ENCODE measurements around the gene FKBP11. TPM values are rescaled to one million over a fixed set of nuclear protein-coding genes. Genes with fewer than 3 reads are reported as not detected.
"Not testable (repeated sequence)": the region's sequence is repeated elsewhere in the genome, so short reads cannot be mapped to it uniquely, and the experiment has no call there.

The FKBP11 gene
- total RNA-seq, 1 donor from 2014 or later: 14.8 TPM

DNA sequence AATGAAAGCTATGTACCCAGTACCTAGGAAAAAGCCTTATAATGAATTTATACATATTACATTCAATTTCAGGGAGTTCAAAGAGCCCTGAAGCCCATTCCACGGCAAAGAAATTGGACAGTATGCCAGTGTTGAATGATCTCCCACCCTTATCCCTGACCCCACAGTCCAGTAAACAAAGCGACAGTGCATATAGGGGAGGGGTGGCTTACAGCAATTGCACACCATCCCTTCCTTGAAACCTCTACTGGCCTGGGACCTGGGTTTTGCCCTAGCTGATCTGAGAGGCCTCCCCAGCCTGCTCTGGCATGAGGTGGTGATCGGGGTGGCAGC is 42.4 kb downstream of the FKBP11 start:
- TF ChIP-seq, protein P1, sequence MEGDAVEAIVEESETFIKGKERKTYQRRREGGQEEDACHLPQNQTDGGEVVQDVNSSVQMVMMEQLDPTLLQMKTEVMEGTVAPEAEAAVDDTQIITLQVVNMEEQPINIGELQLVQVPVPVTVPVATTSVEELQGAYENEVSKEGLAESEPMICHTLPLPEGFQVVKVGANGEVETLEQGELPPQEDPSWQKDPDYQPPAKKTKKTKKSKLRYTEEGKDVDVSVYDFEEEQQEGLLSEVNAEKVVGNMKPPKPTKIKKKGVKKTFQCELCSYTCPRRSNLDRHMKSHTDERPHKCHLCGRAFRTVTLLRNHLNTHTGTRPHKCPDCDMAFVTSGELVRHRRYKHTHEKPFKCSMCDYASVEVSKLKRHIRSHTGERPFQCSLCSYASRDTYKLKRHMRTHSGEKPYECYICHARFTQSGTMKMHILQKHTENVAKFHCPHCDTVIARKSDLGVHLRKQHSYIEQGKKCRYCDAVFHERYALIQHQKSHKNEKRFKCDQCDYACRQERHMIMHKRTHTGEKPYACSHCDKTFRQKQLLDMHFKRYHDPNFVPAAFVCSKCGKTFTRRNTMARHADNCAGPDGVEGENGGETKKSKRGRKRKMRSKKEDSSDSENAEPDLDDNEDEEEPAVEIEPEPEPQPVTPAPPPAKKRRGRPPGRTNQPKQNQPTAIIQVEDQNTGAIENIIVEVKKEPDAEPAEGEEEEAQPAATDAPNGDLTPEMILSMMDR (IDR thresholded peaks at IDR 0.05; ENCODE audit: insufficient read depth, low read length, poor library complexity, severe bottlenecking): no peak
- no peaks in the 10 kb centered on the region for H3K36me3 ChIP-seq (ENCODE audit: control insufficient read depth, insufficient read depth, low read length)
- H3K4me3 ChIP-seq (ENCODE audit: low read depth, low read length): no peak overlapping the region
- H3K27me3 ChIP-seq (ENCODE audit: control insufficient read depth, insufficient read depth, low read length): no peaks in the 10 kb centered on the region
- DNase-seq (ENCODE audit: low read depth): no peak

DNA sequence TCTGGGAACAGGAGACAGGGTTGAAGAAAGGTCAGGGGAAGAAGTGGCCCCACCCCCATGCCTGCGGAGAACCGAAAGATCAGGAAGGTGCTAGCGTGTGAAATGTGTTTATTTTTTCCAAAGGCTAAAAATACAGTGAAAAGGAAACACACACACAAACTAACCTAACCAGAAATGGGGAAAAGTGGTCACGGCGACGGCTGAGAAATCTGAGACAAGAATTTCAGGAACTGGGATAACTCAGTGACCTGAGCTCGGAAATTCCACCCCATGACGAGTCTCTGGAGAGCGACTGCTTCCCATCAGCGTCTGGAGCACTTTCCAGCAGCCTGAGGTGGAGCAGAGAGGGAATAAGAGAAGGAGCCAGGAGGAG is 43.0 kb downstream of the FKBP11 start:
- Histone ChIP-seq H3K36me3 (ENCODE audit: control insufficient read depth, insufficient read depth, low read length) (no peaks in the 10 kb centered on the region), H3K4me3 (ENCODE audit: low read depth, low read length) (peak overlapping the region; percentile 23), H3K27me3 (ENCODE audit: control insufficient read depth, insufficient read depth, low read length) (no peaks in the 10 kb centered on the region)
- TF ChIP-seq, protein P1 (IDR thresholded peaks at IDR 0.05; ENCODE audit: insufficient read depth, low read length, poor library complexity, severe bottlenecking): no peak
- no peak for DNase-seq (ENCODE audit: low read depth)

DNA sequence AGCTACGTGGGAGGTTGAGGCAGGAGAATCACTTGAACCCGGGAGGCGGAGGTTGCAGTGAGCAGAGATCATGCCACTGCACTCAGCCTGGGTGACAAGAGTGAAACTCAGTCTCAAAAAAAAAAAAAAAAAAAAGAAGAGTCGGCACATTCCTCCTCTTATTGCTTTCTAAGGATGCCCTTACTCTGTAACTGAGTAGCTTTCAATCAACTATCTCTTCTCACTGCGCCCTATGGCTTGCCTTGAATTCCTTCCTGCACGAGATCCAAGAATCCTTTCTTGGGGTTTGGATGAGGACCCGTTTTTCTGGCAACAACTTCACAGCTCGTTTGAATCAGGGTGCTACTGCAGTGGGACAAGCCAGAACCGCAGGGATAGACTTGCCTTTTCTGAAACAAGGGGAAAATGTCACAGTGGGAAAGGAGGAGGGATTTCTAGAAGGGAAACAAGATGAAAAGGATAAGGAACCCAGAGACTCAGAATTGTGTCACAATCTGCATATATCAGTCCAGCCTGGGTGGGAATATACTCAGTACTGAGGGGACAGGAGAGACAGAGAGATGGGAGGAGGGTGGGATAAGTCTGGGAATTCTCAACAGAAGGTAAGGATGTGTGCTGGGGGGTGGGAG is 43.5 kb downstream of the FKBP11 start:
- Histone ChIP-seq H3K4me3 (ENCODE audit: low read depth, low read length) (no peak overlapping the region), H3K27me3 (ENCODE audit: control insufficient read depth, insufficient read depth, low read length) (no peaks in the 10 kb centered on the region), H3K36me3 (ENCODE audit: control insufficient read depth, insufficient read depth, low read length) (no peaks in the 10 kb centered on the region)
- no peak for DNase-seq (ENCODE audit: low read depth)
- TF ChIP-seq, protein P1 (IDR thresholded peaks at IDR 0.05; ENCODE audit: insufficient read depth, low read length, poor library complexity, severe bottlenecking): no peak

DNA sequence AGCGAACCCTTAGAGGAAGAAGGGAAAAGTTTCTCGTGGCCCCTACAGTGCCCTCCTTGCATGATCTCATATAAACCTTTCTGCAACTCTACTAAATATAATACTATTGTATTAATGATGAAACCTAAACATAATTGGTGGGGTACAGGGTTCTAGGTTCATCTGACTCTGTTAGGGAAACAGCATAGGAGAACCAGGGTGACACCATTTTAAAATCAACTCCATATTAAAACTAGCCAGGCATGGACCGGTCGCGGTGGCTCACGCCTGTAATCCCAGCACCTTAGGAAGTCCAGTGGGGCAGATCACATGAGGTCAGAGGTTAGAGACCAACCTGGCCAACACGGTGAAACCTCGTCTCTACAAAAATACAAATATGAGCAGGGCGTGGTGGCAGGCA is 44.6 kb downstream of the FKBP11 start:
- no peak overlapping the region for H3K4me3 ChIP-seq (ENCODE audit: low read depth, low read length)
- DNase-seq (ENCODE audit: low read depth): no peak
- H3K27me3 ChIP-seq (ENCODE audit: control insufficient read depth, insufficient read depth, low read length): no peaks in the 10 kb centered on the region
- no peaks in the 10 kb centered on the region for H3K36me3 ChIP-seq (ENCODE audit: control insufficient read depth, insufficient read depth, low read length)
- TF ChIP-seq, protein P1 (IDR thresholded peaks at IDR 0.05; ENCODE audit: insufficient read depth, low read length, poor library complexity, severe bottlenecking): no peak

DNA sequence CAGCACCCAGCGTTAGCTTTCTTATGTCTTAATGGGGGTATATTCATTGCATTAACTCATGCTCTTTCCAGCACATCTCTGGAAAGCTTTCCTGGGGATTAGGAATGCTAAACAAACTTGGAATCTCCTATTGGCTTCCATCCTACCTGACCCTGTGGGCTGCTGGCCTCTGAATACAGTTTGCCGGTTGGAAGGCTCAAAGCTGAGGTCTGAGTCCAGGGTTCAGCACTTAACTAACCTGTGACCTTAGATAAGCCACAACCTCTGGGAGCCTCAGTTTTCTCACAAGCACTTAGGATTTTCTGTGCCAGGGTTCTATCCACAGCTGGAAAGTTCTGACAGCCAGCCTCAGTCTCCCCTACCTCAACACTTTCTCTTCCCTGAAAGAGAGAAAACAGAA is 46.7 kb downstream of the FKBP11 start:
- no peak for DNase-seq (ENCODE audit: low read depth)
- no peaks in the 10 kb centered on the region for H3K36me3 ChIP-seq (ENCODE audit: control insufficient read depth, insufficient read depth, low read length)
- H3K27me3 ChIP-seq (ENCODE audit: control insufficient read depth, insufficient read depth, low read length): no peaks in the 10 kb centered on the region
- H3K4me3 ChIP-seq (ENCODE audit: low read depth, low read length): no peak overlapping the region
- TF ChIP-seq, protein P1 (IDR thresholded peaks at IDR 0.05; ENCODE audit: insufficient read depth, low read length, poor library complexity, severe bottlenecking): no peak

DNA sequence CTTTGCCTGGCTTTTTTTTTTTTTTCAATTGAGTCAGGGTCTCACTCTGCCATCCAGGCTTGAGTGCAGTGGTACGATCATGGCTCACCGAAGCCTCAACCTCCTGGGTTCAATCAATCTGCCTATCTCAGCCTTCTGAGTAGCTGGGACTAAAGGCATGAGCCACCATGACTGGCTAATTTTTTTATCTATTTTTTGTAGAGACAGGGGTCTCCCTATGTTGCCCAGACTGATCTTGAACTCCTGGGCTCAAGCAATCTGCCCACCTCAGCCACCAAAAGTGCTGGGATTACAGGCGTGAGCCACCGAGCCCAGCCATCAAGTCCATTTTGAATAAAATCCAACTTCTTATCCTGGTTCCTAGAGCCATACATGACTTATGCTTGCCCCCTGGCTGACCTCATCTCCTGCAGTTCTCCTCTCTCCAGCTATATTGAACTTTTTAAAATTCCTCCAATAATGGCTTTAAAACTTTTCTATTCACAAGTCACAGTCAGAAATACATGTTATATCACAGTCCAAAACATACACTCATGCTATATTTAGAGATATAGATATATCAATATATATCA is 49.3 kb downstream of the FKBP11 start:
- Histone ChIP-seq H3K27me3 (ENCODE audit: control insufficient read depth, insufficient read depth, low read length) (no peaks in the 10 kb centered on the region), H3K4me3 (ENCODE audit: low read depth, low read length) (no peak overlapping the region)

DNA sequence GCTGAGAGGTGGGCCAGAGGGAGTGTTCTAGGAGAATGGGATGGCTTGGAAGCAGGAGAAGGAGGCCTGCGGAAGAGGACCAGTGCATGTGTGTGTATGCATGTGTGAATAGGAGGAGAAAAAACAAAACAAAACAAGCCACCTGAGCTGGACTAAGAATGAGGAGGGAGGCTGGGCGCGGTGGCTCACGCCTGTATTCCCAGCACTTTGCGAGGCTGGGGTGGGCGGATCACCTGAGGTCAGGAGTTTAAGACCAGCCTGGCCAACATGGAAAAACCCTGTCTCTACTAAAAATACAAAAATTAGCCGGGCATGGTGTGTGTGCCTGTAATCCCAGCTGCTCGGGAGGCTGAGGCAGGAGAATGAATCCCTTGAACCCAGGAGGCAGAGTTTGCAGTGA is 51.8 kb downstream of the FKBP11 start:
- DNase-seq (ENCODE audit: low read depth); H3K36me3 ChIP-seq (ENCODE audit: control insufficient read depth, insufficient read depth, low read length); H3K4me3 ChIP-seq (ENCODE audit: low read depth, low read length): not testable (repeated sequence)

More for the DNA sequence above, 49.3 kb downstream of the FKBP11 start:
- no peaks in the 10 kb centered on the region for H3K36me3 ChIP-seq (ENCODE audit: control insufficient read depth, insufficient read depth, low read length)
- DNase-seq (ENCODE audit: low read depth): no peak
- TF ChIP-seq, protein P1 (IDR thresholded peaks at IDR 0.05; ENCODE audit: insufficient read depth, low read length, poor library complexity, severe bottlenecking): no peak

More for the DNA sequence above, 51.8 kb downstream of the FKBP11 start:
- not testable (repeated sequence) for H3K27me3 ChIP-seq (ENCODE audit: control insufficient read depth, insufficient read depth, low read length)
